ENCODE data around the gene TAPBPL.
"Not testable (repeated sequence)": the region's sequence is repeated elsewhere in the genome, so short reads cannot be mapped to it uniquely, and the experiment has no call there.

Gene TAPBPL

DNA sequence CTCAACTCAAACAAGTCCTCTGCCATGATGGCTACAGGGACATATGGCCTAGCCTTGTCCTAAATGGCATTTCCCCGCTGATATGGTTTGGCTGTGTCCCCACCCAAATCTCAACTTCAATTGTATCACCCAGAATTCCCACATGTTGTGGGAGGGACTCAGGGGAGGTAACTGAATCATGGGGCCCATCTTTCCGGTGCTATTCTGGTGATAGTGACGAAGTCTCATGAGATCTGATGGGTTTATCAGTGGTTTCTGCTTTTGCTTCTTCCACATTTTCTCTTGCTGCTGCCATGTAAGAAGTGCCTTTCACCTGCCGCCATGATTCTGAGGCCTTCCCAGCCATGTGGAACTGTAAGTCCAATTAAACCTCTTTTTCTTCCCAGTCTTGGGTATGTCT lies 14.9 kb downstream of the TAPBPL start:
- not testable (repeated sequence) for H3K9me3 ChIP-seq (ENCODE audit: control extremely low read depth in 1 of 5, control insufficient read depth in 4 of 5, insufficient read depth in 2 of 5, low read depth in 1 of 5, low read length in 4 of 5); H3K27me3 ChIP-seq (replicated peaks in 2 of 5; ENCODE audit: control insufficient read depth in 4 of 5, insufficient read depth in 5 of 5, low read length in 4 of 5); H3K4me3 ChIP-seq (ENCODE audit: control insufficient read depth in 1 of 7, extremely low read depth in 1 of 7, insufficient read depth in 4 of 7, low read depth in 2 of 7, low read length in 6 of 7); H3K27ac ChIP-seq (ENCODE audit: insufficient read depth in 1 of 2, low read depth in 1 of 2, low read length in 2 of 2, poor library complexity in 1 of 2, severe bottlenecking in 2 of 2); DNase-seq
- ChIA-PET CTCF (interaction anchor here (1.1 to 10.4 kb wide), 9 partner anchors 15 to 144 kb away, joined by 3 to 197 read pairs (median 14); partner anchors contain the start of gene TAPBPL), POLR2A (interaction anchor here (1.2 kb wide), 1 partner anchor 41 kb away, joined by 5 read pairs; no protein-coding TSS in a partner anchor)
- Histone ChIP-seq H3K4me1 (ENCODE audit: control extremely low read depth in 1 of 4, control insufficient read depth in 4 of 4, insufficient read depth in 4 of 4, low read length in 3 of 4) (peaks cover 18 to 56% (median 49%) of the 10 kb centered on the region in 4 experiments), H3K36me3 (ENCODE audit: control insufficient read depth in 4 of 4, insufficient read depth in 4 of 4, low read length in 3 of 4) (peaks cover 3 to 42% (median 24%) of the 10 kb centered on the region in 4 experiments)
- 96% methylated on average over 3 of the region's 4 CpGs for WGBS (ENCODE audit: insufficient coverage)

DNA sequence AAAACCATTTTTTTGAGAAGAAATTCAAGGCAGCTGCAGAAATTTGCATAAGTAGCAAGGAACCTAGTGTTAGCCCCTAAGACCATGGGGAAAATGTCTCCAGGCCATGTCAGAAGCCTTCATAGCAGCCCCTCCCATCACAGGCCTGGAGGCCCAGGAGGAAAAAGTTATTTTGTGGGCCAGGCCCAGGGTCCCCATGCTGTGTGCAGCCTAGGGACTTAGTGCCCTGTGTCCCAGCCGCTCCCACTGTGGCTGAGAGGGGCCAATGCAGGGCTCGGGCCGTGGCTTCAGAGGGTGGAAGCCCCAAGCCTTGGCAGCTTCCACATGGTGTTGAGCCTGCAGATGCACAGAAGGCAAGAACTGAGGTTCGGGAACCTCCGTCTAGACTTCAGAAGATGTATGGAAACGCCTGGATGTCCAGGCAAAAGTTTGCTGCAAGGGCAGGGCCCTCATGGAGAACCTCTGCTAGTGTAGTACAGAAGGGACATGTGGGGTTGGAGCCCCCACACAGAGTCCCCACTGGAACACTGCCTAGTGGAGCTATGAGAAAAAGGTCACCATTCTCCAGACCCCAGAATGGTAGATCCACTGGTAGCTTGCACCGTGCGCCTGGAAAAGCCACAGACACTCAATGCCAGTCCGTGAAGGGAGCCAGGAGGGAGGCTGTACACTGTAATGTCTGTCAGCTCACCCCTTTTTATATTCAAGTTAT lies 15.9 kb downstream of the TAPBPL start:
- POLR2A ChIA-PET; H3K9me3 ChIP-seq (ENCODE audit: control extremely low read depth in 1 of 5, control insufficient read depth in 4 of 5, insufficient read depth in 2 of 5, low read depth in 1 of 5, low read length in 4 of 5); H3K4me3 ChIP-seq (ENCODE audit: control insufficient read depth in 1 of 7, extremely low read depth in 1 of 7, insufficient read depth in 4 of 7, low read depth in 2 of 7, low read length in 6 of 7); H3K27me3 ChIP-seq (replicated peaks in 2 of 5; ENCODE audit: control insufficient read depth in 4 of 5, insufficient read depth in 5 of 5, low read length in 4 of 5); DNase-seq; H3K27ac ChIP-seq (ENCODE audit: insufficient read depth in 1 of 2, low read depth in 1 of 2, low read length in 2 of 2, poor library complexity in 1 of 2, severe bottlenecking in 2 of 2): not testable (repeated sequence)
- whole genome bisulfite sequencing (ENCODE audit: insufficient coverage), result 99% methylated on average over 8 of the region's 9 CpGs
- H3K36me3 ChIP-seq (ENCODE audit: control insufficient read depth in 4 of 4, insufficient read depth in 4 of 4, low read length in 3 of 4), result peaks cover 3 to 37% (median 22%) of the 10 kb centered on the region in 4 experiments
- peaks cover 13 to 46% (median 39%) of the 10 kb centered on the region in 4 experiments for H3K4me1 ChIP-seq (ENCODE audit: control extremely low read depth in 1 of 4, control insufficient read depth in 4 of 4, insufficient read depth in 4 of 4, low read length in 3 of 4)
- CTCF ChIA-PET, result interaction anchor here (1.3 to 3.9 kb wide), 3 partner anchors 43 to 147 kb away, joined by 3 to 19 read pairs (median 4); no protein-coding TSS in a partner anchor

DNA sequence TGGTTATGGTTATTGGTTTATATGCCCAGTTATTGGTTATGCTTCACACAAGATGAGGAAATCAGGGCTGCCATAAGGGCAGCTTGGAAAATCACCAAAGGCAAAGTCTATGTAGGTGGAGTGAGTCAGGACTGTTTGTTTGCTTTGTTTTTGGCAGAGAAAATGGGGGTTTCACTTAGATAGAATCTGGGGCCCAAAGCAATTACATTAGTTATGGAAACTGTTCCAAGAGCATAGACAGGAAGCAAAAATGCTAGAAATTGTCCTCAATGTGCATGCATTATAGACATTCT lies 16.4 kb downstream of the TAPBPL start:
- no peak overlapping the region for H3K27ac ChIP-seq (ENCODE audit: insufficient read depth in 1 of 2, low read depth in 1 of 2, low read length in 2 of 2, poor library complexity in 1 of 2, severe bottlenecking in 2 of 2)
- H3K27me3 ChIP-seq (replicated peaks in 2 of 5; ENCODE audit: control insufficient read depth in 4 of 5, insufficient read depth in 5 of 5, low read length in 4 of 5), result no peaks in the 10 kb centered on the region
- no peak for DNase-seq
- CTCF ChIA-PET, result interaction anchor here (1.3 to 3.9 kb wide), 4 partner anchors 44 to 148 kb away, joined by 3 to 19 read pairs (median 5); no protein-coding TSS in a partner anchor
- no peaks in the 10 kb centered on the region for H3K9me3 ChIP-seq (ENCODE audit: control extremely low read depth in 1 of 5, control insufficient read depth in 4 of 5, insufficient read depth in 2 of 5, low read depth in 1 of 5, low read length in 4 of 5)
- H3K4me1 ChIP-seq (ENCODE audit: control extremely low read depth in 1 of 4, control insufficient read depth in 4 of 4, insufficient read depth in 4 of 4, low read length in 3 of 4), result peaks cover 11 to 41% (median 34%) of the 10 kb centered on the region in 4 experiments
- H3K4me3 ChIP-seq (ENCODE audit: control insufficient read depth in 1 of 7, extremely low read depth in 1 of 7, insufficient read depth in 4 of 7, low read depth in 2 of 7, low read length in 6 of 7), result no peak overlapping the region
- POLR2A ChIA-PET, result no interaction called here
- peaks cover 3 to 32% (median 19%) of the 10 kb centered on the region in 4 experiments for H3K36me3 ChIP-seq (ENCODE audit: control insufficient read depth in 4 of 4, insufficient read depth in 4 of 4, low read length in 3 of 4)

DNA sequence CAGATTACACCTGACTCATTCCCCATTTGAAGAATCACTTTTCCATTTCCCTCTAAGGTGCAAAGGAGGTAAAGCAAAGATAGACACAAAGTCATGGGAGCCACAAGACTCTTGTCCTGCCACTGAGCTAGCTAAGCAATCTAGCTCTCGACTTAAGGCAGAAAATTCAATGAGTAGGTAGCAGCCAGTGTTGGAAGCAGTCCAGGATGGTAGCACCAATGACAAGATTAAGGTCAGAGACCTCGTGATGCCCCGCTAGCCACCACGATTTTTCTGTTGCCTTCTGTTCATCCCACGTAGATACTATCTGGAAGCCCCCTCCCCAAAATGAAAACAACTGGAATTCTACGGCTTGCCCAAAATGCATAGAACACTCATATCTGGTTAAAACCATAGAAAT lies 17.2 kb downstream of the TAPBPL start:
- no peak for DNase-seq
- H3K9me3 ChIP-seq (ENCODE audit: control extremely low read depth in 1 of 5, control insufficient read depth in 4 of 5, insufficient read depth in 2 of 5, low read depth in 1 of 5, low read length in 4 of 5), result no peaks in the 10 kb centered on the region
- H3K27ac ChIP-seq (ENCODE audit: insufficient read depth in 1 of 2, low read depth in 1 of 2, low read length in 2 of 2, poor library complexity in 1 of 2, severe bottlenecking in 2 of 2), result no peak overlapping the region
- no peaks in the 10 kb centered on the region for H3K27me3 ChIP-seq (replicated peaks in 2 of 5; ENCODE audit: control insufficient read depth in 4 of 5, insufficient read depth in 5 of 5, low read length in 4 of 5)
- peaks cover 3 to 23% (median 16%) of the 10 kb centered on the region in 4 experiments for H3K36me3 ChIP-seq (ENCODE audit: control insufficient read depth in 4 of 4, insufficient read depth in 4 of 4, low read length in 3 of 4)
- peak overlapping the region in 2 of 7 experiments; percentile 29 to 84 for H3K4me3 ChIP-seq (ENCODE audit: control insufficient read depth in 1 of 7, extremely low read depth in 1 of 7, insufficient read depth in 4 of 7, low read depth in 2 of 7, low read length in 6 of 7)
- CTCF ChIA-PET, result interaction anchor here (0.7 to 3.9 kb wide), 8 partner anchors 13 to 148 kb away, joined by 3 to 19 read pairs (median 4); partner anchors contain the start of gene MRPL51
- POLR2A ChIA-PET, result interaction anchor here (0.6 to 2.4 kb wide), 4 partner anchors 10 to 130 kb away, joined by 4 to 16 read pairs (median 10); partner anchors contain the start of gene MRPL51
- WGBS (ENCODE audit: insufficient coverage), result 85% methylated on average over 5 of the region's 6 CpGs
- peaks cover 4 to 33% (median 26%) of the 10 kb centered on the region in 4 experiments for H3K4me1 ChIP-seq (ENCODE audit: control extremely low read depth in 1 of 4, control insufficient read depth in 4 of 4, insufficient read depth in 4 of 4, low read length in 3 of 4)

DNA sequence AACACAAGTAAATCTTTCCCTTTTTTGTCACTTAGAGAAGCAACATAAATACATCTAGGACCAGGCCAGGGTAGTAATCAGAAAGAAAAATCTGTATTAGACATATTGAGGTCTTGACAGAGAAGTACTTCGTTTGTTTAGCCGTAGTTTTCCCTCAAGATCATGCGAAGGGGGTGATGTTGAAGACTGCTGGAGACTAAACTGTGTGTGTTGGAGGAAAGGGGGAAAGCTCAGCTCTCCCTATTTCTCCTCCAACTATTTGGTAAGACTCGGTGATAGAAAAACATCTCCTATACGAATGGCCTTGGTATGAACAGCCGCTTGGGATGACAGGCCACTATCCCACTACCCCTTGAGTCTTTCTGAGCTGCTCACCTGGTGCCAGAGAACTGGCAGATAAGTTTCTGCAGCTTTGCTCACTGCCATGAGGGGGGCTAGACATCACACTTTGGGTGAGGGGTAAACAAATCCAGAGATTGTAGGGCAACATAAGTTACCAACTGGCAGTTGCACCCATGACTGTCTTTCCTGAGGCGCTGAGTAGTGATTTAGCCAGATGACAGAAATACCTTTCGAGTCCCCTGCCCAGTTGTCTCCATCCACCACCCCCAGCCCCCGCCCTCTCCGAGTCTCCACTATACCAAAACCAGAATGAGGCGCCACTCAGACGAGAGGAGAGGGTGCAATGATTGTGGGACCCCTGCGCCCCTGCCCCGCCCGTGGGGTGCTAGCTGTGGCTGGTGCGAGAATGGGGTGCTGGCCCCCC lies 17.9 kb downstream of the TAPBPL start:
- DNase-seq, result peak in 1 of 3 donors; percentile 20
- WGBS (ENCODE audit: insufficient coverage), result 45% methylated on average over 9 of the region's 16 CpGs
- Histone ChIP-seq H3K27me3 (replicated peaks in 2 of 5; ENCODE audit: control insufficient read depth in 4 of 5, insufficient read depth in 5 of 5, low read length in 4 of 5) (no peaks in the 10 kb centered on the region), H3K27ac (ENCODE audit: insufficient read depth in 1 of 2, low read depth in 1 of 2, low read length in 2 of 2, poor library complexity in 1 of 2, severe bottlenecking in 2 of 2) (peak overlapping the region in 1 of 2 experiments; percentile 71), H3K4me3 (ENCODE audit: control insufficient read depth in 1 of 7, extremely low read depth in 1 of 7, insufficient read depth in 4 of 7, low read depth in 2 of 7, low read length in 6 of 7) (peak overlapping the region; percentile 66 to 90 (median 80)), H3K36me3 (ENCODE audit: control insufficient read depth in 4 of 4, insufficient read depth in 4 of 4, low read length in 3 of 4) (peaks cover 1 to 16% (median 9%) of the 10 kb centered on the region in 4 experiments), H3K9me3 (ENCODE audit: control extremely low read depth in 1 of 5, control insufficient read depth in 4 of 5, insufficient read depth in 2 of 5, low read depth in 1 of 5, low read length in 4 of 5) (no peaks in the 10 kb centered on the region), H3K4me1 (ENCODE audit: control extremely low read depth in 1 of 4, control insufficient read depth in 4 of 4, insufficient read depth in 4 of 4, low read length in 3 of 4) (peaks cover 4 to 26% (median 21%) of the 10 kb centered on the region in 4 experiments)
- ChIA-PET CTCF (interaction anchor here (0.8 to 3.9 kb wide), 12 partner anchors 19 to 149 kb away, joined by 3 to 19 read pairs (median 4); partner anchors contain the start of gene MRPL51), POLR2A (interaction anchor here (0.7 to 2.4 kb wide), 11 partner anchors 8 to 353 kb away, joined by 3 to 16 read pairs (median 6); partner anchors contain the start of gene MRPL51)

DNA sequence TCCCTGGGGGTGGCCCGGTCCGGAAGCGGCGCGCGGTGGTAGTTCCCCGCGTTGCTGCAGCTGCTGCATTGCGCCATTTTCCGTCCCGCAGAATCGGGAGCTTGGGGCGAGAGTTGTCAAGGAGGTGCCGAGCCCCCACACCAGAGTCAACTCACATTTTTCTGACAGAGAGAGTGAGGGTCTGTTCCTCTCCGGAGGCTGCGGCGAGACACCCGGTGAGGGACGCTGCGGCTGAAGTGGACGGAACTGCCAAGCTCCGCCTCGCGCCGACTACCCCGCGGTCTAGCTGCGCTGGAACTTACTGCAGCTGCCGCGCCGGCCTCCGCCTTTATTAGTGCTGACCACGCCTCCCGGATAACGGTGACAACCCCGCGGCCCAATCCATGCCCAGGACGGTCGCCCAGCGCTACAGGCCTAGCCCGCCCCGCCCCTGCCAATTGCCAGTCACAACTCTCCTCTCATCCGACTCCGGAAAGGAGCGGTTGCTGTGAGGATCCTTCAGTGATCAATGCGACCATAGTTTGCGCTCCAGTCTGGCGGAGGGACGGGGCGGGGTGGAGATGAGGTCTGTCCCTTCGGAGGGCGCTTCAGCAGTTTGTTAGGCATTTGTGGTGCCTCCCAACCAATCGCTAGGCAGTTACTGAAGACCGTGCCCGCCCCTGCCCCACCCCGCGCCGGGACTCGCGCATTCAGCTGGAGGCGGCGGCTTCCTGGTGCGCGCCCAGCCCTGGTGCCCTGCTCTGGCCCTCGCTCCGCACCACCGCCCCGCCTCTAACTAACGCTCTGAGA lies 18.7 kb downstream of the TAPBPL start, which contains the start of gene VAMP1:
Gene VAMP1, minus strand, starts transcription at position 303 of the 789 bp plus-strand sequence. Its CDS starts 146 bp downstream, at position 157.
- H3K27ac ChIP-seq (ENCODE audit: insufficient read depth in 1 of 2, low read depth in 1 of 2, low read length in 2 of 2, poor library complexity in 1 of 2, severe bottlenecking in 2 of 2), result peak within 1 kb of the TSS in 1 of 2 experiments; percentile 71
- under 1% methylated on average over 62 of the region's 69 CpGs for WGBS (ENCODE audit: insufficient coverage)
- peak; percentile 95 to 97 (median 97) for DNase-seq
- no peaks in the 10 kb centered on the region for H3K27me3 ChIP-seq (replicated peaks in 2 of 5; ENCODE audit: control insufficient read depth in 4 of 5, insufficient read depth in 5 of 5, low read length in 4 of 5)
- peak within 1 kb of the TSS; percentile 66 to 90 (median 80) for H3K4me3 ChIP-seq (ENCODE audit: control insufficient read depth in 1 of 7, extremely low read depth in 1 of 7, insufficient read depth in 4 of 7, low read depth in 2 of 7, low read length in 6 of 7)
- peaks cover 4 to 24% (median 21%) of the 10 kb centered on the region in 4 experiments for H3K4me1 ChIP-seq (ENCODE audit: control extremely low read depth in 1 of 4, control insufficient read depth in 4 of 4, insufficient read depth in 4 of 4, low read length in 3 of 4)
- peaks cover 0 to 13% (median 5%) of the 10 kb centered on the region in 4 experiments for H3K36me3 ChIP-seq (ENCODE audit: control insufficient read depth in 4 of 4, insufficient read depth in 4 of 4, low read length in 3 of 4)
- no peaks in the 10 kb centered on the region for H3K9me3 ChIP-seq (ENCODE audit: control extremely low read depth in 1 of 5, control insufficient read depth in 4 of 5, insufficient read depth in 2 of 5, low read depth in 1 of 5, low read length in 4 of 5)
- ChIA-PET CTCF (interaction anchor here (0.9 to 3.9 kb wide), 11 partner anchors 20 to 144 kb away, joined by 3 to 19 read pairs (median 4); partner anchors contain the start of gene MRPL51), POLR2A (interaction anchor here (0.6 to 2.4 kb wide), 14 partner anchors 9 to 352 kb away, joined by 3 to 16 read pairs (median 6); partner anchors contain the start of gene MRPL51)
